GM19438 (cell line): Measurements from ENCODE around the gene TBC1D22A.

Source experiments
- ATAC-seq: cut with Tn5 transposase; IDR thresholded peaks from one replicate; pipeline ENCODE4 v1.9.1; 2021; ENCODE audit warnings: low read depth; ENCODE audit not compliant: unreplicated experiment

TBC1D22A gene

DNA sequence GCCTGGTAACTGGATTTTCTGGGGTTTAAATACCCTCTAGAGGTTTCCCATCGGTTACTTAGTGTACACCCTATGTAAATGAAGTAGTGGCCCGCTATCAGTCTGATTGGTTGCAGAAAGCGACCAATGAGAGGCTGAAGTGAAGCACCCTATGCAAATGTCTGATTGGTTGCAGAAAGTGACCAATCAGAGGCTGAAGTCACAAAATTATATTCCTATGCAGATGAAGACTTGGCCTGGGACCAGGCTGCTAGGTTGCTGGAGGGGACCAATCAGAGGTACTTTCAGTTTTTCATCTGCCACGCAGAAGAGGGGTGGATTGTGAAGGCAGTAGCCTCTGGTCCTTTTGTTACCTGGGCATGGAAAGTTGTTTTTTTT, 134.8 kb downstream of the TBC1D22A start:
- ATAC-seq, result no peak

DNA sequence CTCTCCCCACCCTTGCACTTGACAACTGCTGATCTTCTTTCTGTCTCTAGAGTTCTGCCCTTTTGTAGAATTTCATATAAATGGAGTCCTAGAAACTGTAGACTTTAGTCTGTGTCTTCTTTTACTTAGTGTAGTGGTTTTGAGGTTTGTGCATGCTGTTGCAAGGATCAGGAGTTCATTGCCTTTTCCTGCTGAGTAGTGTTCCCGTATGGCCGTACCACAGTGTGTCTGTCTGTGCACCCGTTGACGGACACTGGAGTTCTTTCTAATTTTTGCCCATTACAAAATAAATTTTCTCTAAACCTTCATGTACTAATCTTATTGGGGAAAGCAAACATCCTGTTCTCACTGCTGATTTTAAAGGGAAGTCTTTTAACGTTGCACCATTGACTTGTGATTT, 138.1 kb downstream of the TBC1D22A start:
- no peak for ATAC-seq

DNA sequence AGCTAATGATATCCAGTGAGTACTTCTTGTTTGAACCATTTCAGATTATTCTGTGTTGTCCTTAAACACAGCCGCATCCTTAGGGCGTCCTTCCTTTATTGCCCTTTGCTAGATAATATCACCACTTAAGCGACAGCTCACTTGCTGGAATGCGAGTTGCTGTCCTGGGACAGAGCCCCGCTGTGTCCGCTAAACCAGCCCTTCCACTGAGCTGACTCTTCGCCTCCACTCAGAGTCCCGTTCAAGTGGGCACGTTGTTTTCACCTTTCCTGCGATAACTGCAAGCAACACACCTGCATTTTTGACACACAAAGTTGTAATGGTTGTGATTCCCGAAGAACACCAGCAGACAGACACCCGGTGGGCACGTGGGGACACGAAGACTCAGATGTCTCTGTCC, 140.0 kb downstream of the TBC1D22A start:
- no peak for ATAC-seq

DNA sequence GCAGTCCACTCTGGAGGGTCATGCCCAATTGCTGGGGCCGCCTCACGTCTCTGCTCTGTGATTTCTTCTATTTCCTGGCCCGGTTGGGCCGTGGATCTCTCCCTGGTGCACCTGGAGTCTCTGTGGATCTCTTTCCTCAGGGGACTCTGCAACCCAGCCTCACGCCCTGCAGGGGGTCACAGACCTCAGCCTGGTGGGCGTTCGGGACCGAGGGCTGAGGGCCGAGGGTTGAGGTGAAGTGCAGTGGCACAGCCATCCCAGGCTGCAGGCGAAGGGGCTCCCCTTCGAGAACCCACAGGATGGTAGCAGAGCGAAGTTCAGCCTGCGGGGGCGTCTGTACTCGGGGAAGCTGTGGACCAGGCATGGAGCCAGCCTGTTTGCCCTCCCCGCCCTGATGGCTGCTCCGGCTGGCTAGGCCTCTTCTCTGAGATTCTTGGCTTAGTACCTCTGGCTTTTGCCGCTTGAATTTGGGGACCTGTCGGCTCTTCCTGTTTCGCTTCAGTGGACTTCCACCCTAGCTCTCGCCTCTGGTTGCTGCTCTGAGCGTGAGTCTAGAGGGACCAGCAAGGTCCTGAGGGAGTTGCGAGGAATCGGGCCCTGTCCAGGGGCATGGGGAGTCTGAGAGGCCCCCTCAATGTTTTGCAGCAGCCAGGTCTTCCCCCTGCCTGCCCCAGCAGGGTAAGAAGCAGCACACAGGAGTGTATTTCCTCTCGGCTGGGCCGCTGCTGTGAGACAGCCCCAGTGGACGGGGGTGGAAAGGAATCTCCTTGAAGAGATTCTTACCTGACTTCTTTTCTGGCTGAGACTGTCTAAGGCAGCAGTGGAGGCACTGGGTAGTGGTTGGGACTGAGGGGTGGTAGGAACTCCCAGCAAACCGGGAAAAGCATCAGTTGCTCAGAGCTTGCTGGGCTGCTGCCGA, 140.8 kb downstream of the TBC1D22A start:
- no peak for ATAC-seq

DNA sequence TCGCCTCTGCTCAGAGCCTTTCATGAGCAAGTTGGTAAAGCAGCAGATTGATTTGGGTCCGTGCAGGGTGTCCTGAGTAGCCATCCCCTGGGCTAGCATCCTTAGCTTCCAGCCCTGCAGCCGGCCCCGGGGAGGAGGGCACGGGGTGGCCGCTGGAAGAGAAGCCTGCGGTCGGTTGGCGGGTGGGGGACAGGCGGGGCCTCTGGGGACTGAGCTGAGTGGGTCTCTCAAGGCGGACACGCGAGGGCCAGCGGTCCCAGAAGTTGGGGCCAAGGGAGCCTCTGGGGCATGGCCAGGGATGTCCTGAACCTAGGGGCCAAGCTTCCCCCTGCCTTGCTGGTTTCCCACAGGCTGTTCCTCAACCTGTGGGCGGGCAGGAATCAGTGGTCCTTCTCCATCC, 143.0 kb downstream of the TBC1D22A start:
- ATAC-seq, result no peak

DNA sequence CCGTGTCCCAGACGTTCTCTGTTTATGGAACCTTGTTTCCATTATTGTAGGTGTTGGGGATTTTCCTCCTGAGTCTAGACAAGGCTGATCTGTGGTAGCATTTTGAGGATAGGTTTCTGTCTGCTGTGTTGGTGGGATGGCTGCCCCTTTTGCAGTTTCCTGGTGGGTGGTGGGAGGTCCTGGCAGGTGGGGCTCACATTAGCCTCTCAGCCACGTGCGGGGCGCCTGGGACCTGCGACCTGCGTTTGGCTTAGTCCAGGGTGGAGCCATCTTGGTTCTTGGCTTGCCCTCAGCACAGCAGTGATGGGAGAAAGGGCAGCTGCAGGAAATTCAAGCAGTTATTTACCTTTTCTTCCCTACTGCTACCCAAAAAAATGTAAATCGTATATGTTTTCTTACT, 143.4 kb downstream of the TBC1D22A start:
- ATAC-seq, result no peak

DNA sequence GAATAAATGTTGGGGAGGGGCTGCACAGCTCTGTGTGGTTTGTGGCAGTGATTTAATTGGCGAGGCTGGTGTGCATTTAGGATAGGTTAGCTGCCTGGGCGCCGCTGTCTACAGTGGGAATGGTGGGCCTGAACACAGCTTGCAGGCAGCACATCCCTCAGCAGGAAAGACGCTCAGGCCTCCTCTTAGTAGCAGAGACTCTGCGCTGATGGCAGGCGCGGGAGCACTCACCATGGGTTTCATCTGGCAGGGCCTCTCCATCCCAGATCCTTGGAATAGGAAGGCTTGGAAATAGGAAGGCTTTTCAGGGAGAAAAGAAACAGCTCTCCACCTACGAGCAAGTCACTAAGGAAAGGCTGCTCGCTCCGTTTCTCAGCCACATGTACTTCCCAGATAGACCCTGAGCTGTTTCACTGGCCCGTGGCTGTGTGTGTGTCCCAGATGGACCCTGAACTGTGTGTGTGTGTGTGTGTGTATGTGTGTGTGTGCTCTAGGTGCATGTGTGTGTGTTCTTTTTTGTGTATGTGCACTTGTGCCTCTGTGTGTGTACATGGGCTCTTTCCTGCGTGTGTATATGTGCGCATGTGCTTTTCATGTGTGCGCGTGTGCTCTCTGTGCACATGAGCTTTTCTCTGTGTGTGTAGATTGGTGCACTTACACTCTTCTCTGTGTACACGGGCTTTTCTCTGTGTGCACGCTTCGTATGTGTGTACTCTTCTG, 144.0 kb downstream of the TBC1D22A start:
- no peak for ATAC-seq

DNA sequence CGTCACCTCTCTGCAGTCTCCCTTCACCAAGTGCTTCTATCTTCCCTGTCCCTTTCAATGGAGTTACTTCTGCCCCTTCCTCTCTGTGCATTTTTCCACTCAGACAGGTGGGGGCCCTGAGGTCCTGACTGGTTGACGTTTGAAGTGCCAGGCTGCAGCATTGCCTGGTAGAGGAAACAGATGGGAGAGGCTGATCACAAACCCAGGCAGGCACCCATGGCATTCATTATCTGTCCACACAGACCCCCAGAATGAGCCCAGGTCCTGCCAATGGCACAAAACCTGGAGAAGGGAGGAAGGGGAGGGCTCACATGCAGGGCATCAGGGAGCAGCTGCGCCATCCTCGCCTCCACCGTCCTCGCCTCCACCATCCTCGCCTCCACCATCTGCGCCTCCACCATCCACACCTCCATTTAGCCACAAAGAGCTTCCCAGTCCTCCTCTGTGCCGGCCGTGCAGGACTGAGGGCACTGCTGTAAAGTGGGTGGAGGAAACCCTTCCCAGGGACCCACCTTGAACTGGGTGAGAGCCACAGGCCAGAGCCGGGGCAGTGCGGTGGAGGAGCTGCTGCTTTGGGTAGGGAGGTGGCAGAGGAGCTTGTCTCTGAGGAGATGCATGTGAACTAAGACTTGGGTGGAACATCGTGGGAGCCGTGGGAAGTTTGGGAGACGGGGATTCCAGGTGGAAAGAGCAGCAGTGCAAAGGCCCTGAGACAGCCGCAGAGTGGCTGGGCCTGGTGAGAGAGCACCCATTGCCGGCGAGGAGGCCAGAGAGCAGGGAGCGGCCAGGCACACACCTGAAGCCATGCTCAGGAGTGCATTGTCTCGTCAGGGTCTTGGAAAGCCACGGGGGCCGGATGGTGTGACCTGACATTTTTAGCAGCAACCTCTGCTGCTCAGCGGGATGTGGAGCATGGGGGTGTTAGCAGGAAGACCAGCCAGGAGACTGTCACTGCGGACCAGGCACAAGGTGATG, 145.1 kb downstream of the TBC1D22A start:
- ATAC-seq, result no peak

DNA sequence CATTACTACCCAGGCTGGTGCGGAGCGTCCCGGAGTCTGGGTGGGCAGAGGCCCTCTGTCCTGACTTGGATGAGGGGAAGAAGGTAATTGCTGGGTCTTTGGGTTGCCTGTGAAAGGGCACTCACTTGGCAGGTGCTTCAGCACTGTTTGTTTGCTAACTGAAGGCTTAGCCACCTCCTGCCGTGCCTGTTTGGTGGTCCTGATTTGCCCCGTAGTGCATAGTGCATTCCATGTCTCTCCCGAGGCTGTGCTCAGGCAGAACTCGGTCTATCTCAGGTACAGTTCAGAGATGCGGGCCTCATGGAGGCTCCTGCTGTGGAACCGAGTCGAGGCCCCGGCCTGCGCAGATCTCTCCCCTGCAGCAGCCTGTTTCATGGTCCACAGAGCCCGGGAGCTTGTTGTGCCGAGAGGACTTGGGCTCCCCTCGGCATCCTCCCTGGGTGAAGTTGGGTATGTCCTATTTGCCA, 146.2 kb downstream of the TBC1D22A start:
- ATAC-seq, result no peak

DNA sequence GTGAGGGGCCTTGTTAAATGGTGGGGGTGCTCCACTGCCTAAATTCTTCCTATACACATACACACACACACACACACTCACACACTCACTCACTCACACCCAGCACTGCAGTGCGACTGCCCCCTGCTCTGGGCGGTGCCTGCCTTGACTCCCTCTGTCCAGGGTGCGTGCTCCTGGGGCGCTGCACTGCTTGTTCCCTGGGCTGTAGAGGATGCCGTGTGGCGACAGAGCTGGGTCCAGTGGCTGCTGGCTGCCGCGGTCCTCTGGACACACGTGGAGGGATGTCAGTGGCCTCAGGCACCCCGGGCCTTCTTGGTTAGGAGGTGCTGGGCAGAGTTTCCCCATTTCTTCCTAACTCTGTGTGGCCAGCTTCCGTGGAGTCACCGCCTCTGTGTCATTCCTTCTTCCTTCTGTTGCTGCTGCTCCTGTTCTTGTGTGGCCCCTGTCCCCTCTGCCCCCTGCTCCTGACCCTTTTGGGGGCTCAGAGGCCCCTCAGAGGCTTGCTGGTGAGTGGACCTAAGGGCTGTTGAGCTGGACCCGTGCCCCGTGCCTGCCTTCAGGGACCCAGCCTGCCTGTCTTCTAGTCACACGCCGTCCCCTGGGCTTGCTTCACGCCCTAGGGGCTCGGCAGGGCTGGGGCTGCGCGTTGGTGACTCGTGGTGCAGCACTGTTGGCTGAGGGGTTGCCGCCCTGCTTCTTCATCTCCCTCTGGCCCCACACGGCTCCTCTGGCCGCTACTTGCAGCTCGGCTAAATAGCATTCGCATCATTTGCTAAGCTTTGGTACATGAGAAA, 147.0 kb downstream of the TBC1D22A start:
- no peak for ATAC-seq

DNA sequence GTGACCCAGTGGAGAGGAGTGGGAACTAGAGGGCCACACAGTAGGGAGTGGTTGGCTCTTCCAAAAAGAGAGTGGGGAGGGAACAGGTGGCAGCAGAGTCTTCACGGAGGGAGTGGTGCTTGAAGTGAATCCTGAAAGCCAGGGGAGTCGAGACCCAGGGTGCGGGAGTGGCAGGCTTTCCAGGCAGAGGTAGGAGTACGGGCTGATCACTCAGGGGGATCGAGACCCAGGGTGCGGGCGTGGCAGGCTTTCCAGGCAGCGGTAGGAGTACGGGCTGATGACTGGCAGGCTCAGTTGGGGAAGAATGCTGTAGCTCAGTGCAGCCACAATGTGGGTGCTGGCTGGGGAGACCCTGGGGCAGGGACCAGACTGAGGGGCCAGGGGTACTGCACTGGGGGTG, 148.2 kb downstream of the TBC1D22A start:
- ATAC-seq, result no peak

DNA sequence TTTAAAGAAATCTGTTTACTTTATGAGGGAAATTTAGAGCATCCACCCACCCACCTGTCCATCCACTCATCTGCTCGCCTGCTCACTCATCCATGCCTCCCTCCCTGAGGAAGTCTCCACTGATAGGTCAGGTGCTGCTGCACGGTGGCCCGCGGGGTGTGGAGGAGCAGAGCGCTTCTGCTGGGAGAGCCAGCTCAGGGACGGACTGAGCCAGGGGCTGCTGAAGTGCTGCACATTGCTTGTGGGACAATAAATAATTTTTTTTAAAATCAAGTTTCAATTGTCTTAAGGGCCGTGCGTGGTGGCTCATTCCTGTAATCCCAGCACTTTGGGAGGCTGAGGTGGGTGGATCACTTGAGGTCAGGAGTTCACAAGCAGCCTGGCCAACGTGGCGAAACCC, 148.9 kb downstream of the TBC1D22A start:
- no peak for ATAC-seq

DNA sequence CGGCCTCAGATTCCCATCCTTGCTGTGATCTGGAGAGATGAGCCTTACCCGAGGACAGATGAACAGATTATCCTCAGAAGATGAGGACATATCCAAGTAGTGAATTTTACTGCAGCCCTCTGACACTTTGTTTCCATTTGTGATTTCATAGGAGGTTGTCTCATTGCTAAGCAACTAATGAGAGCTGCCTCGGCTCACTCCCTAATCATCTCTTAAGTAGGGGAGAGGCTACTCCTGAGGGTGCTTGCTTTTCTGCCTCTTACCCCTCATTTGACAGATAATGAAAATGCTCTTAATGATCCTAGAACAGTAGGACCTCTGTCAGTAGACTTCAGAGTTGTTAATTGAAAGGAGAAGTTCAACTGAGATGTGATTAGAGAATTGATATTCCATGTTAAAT, 150.9 kb downstream of the TBC1D22A start:
- ATAC-seq, result no peak

DNA sequence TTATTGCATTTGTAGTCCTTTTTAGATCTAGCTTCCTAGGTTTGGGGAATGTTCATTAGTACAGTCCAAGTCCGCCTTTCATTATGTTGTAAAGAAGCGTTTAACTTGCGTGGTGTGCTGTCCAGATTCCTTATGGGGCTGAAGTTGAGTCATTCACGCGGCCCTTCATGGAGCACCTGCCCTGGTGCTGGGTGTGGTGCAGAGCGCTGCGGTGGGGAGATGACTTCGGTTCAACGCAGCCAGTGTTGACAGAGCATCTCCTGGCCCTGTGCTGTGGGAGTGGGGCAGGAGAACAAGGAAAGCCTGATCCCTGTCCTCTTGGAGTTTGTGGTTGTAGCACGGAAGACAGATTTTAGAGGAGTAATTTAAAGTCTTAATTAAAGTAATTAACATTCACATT, 152.0 kb downstream of the TBC1D22A start:
- ATAC-seq, result no peak

DNA sequence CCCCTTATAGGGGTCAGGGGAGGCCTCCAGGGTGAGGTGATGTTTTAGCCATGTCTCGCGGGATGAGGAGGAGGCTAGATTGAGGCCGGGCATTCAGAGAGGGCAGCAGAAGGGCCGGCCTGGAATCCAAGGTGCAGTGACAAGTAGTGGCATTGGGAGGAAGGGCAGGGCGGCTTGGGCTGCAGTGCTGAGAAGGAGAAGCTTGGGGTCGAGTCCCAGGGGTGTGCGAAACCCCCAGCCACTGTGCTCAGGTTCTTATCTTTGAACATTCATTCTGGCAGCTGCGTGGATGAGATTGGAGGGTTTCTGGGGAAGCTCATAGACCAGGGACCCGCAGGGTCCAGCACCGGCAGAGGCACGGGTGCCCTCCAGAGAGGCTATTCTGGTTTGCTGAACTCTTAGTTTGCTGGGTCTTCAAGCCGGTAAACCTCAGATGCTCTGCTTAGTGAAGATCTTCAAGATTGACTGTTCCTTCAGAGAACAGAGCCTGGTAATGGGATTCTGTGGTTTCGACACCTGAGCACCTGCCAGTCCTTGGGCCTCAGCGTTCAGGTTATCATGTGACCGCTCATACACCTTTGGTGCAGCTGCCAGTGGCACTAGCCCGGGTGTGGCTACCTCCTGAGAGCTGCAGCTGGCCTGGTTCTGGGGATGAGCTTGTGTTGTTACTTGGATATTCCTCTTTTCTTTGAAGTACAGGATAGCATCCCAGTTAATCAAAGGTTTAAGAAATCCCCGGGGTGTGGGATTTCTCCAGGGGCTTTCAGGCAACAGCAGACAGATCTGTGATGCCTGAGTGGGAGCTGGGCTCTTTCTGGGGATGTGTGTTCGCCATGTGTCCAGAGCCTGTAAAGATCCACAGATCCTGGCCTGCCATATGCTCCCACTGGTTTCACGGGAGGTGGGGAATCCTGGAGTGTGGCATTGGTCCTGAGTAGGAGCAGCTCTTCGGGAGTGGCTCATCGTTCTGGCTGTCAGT, 152.8 kb downstream of the TBC1D22A start:
- no peak for ATAC-seq

DNA sequence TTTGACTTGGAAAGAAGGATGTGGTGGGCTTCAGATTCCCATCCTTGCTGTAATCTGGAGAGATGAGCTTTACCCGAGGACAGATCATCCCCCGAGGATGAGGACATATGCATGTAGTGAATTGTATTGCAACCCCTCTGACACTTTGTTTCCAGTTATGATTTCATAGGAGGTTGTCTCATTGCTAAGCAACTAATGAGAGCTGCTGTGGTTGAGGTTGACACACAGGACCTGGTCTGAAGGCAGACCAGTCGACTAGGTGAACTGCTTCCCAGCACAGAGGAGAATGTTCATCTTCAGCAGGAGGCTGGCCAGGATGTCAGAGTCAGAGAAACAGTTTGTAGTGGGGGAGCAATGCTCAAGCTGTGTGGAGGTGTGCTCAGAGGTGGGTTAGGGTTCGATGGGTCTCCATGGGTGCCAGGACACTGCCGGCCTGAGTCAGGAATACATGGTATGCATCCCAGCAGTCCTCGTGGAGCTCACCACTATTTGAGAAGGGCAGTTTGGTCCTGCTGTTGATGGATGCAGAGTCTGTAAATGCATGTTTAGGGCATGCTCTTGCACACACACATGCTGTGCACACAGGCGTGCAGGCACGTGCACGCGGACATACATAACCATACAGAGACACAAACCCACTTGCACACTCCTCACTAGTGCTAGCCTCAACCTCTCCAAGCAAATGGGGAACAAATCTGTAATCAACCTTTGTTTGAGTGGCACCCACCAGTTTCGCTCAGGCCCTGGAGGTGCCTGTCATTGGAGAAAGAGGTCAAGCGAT, 153.7 kb downstream of the TBC1D22A start:
- ATAC-seq, result no peak

DNA sequence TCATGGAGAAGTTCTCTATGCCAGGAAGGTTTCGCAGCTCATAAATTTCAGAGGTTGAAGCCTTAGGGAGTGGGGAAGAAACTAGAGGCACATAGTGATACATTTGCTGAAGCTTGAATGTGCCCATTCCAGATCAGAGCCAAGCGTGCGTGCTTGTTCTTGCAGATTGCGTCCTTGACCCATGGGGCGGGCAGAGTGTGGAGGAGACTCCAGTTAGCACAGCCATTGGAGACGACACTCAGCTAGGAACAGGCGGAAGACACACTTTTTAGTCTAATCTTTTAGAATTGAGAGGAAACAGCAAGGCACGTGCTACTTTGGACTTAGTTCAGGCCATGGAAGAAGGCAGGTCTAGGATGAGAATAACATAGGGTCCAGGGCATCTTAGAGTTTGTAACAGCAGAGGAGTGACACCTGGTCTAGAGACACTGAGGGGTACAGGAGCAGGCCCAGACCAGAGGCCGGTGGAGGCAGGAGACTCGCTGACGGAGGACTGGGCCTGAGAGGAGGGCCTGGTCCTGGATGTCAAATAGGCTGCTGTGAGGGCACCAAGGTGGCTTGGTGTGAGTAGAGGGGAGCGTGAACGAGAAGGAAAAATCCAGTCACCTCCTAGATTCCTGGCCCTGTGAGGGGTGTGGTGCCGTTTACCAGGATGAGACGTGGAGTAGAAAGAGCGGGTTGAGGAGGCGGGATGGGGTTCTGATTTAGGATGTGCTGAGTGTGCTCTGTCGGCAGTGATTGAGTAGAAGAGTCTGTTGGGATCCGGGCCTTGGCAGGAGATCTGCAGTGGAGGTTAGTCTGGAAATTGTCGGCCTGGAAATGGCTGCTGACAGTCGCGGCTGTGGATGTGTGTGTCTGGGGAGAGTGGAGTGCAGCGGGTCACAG, 154.7 kb downstream of the TBC1D22A start:
- no peak for ATAC-seq
